Panc1 (cell line): Measurements from ENCODE around the gene ASMTL. TPM values are rescaled to one million over a fixed set of nuclear protein-coding genes. Genes with fewer than 3 reads are reported as not detected.

Source experiments
- ATAC-seq: fragments of 200-7000 bp; cut with Tn5 transposase; 2 replicates; pipeline ENCODE4 v1.9.1; 2020; ENCODE audit warnings: mild to moderate bottlenecking, moderate library complexity
- BruUV-seq: library from RNA; stranded (reverse); fragments of 400-500 nt; replicated peaks from 2 replicates; lab custom pipeline; 2021; lab: Mats Ljungman, UMichigan
- CTCF ChIA-PET: fragments of 300-600 bp; sonication (Branson Sonifier 250); formaldehyde crosslinking; loops from one replicate; lab custom pipeline; 2022; ENCODE audit warnings: antibody characterized with exemption; lab: Charles Lee
- POLR2A ChIA-PET: fragments of 300-600 bp; sonication (Branson Sonifier 250); formaldehyde crosslinking; loops from one replicate; lab custom pipeline; 2022; ENCODE audit warnings: antibody characterized with exemption; lab: Charles Lee
- DNase-seq: peaks from one replicate; pipeline ENCODE4 v3.0.0-alpha.2; 2010; ENCODE audit warnings: low read depth, low spot score
- H3K27ac ChIP-seq: 2 replicates; pipeline ENCODE4 v1.5.1; 2011; ENCODE audit warnings: mild to moderate bottlenecking, low read length, inconsistent platforms
- H3K27me3 ChIP-seq: fragments of 200-500 bp; sonication (Bioruptor generic); 2 replicates; pipeline ENCODE4 v1.6.0; 2014; ENCODE audit warnings: low read length, inconsistent platforms; ENCODE audit not compliant: control insufficient read depth, insufficient read depth
- H3K36me3 ChIP-seq: fragments of 200-500 bp; sonication (Bioruptor generic); 2 replicates; pipeline ENCODE4 v1.5.1; 2014; ENCODE audit warnings: inconsistent platforms, mild to moderate bottlenecking, low read length, moderate library complexity; ENCODE audit not compliant: control insufficient read depth, insufficient read depth
- H3K4me1 ChIP-seq: 2 replicates; pipeline ENCODE4 v1.5.1; 2011; ENCODE audit warnings: inconsistent platforms, mild to moderate bottlenecking, low read length, moderate library complexity; ENCODE audit not compliant: control insufficient read depth, insufficient read depth
- H3K4me3 ChIP-seq, 2 experiments: 2 replicates each; pipeline ENCODE4 v1.5.1; 2011 to 2012; ENCODE audit warnings: low read depth in 2 of 2, low read length in 2 of 2, mild to moderate bottlenecking in 2 of 2, inconsistent platforms in 1 of 2, moderate library complexity in 1 of 2
- H3K9me3 ChIP-seq: fragments of 200-500 bp; sonication (Bioruptor generic); 2 replicates; pipeline ENCODE4 v1.5.1; 2014; ENCODE audit warnings: low read depth, mild to moderate bottlenecking, inconsistent platforms, low read length, moderate library complexity; ENCODE audit not compliant: control insufficient read depth, insufficient read depth
- CTCF ChIP-seq: fragments of 450-650 bp; IDR thresholded peaks from 2 replicates; pipeline ENCODE4 v1.5.1; 2017; ENCODE audit warnings: mild to moderate bottlenecking
- POLR2AphosphoS5 ChIP-seq: IDR thresholded peaks from 2 replicates; pipeline ENCODE4 v1.6.1; 2012; ENCODE audit warnings: mild to moderate bottlenecking, low read depth, low read length, moderate library complexity
- REST ChIP-seq, 2 experiments: IDR thresholded peaks; 2 replicates each; pipeline ENCODE4 v1.6.1; 2011 to 2012; ENCODE audit warnings: low read depth in 2 of 2, control low read depth in 1 of 2, low read length in 1 of 2, mild to moderate bottlenecking in 1 of 2, moderate library complexity in 1 of 2; ENCODE audit not compliant: insufficient read depth in 1 of 2
- SIN3A ChIP-seq: IDR thresholded peaks from 2 replicates; pipeline ENCODE4 v1.6.1; 2012; ENCODE audit warnings: low read depth, mild to moderate bottlenecking, low read length, moderate library complexity, borderline replicate concordance; ENCODE audit not compliant: insufficient read depth
- TCF7L2 ChIP-seq: IDR thresholded peaks from 2 replicates; pipeline ENCODE4 v1.6.1; 2011; ENCODE audit warnings: mild to moderate bottlenecking, low read depth, low read length, inconsistent platforms
- in situ Hi-C: cut with HindIII; loops from 2 replicates; pipeline ENCODE4 v1.10.0; 2016; ENCODE audit warnings: low sequenced_read_pairs, low pct_unique_long_range_greater_than_20kb
- intact Hi-C: fragments of 100-400 bp; cut with micrococcal nuclease; formaldehyde crosslinking; loops from one replicate; pipeline ENCODE4 v1.10.0; 2022; ENCODE audit not compliant: unreplicated experiment
- total RNA-seq: library from RNA; stranded (reverse); gene quantifications from one replicate; pipeline ENCODE4 v1.2.1, GENCODE V29; 2021; ENCODE audit not compliant: unreplicated experiment

Gene ASMTL
- total RNA-seq, 1 experiment from 2014 or later = 16.5 TPM

- POLR2A ChIA-PET = no interaction called here
- BruUV-seq = no TSS peak
- in situ Hi-C loops = no loop called here
Measured at GRCh38 chrX:1496076-1496475, 43.4 kb upstream of the ASMTL start.

GRCh38 chrX:1493877-1494510 lies 41.3 kb upstream of the ASMTL start:
- Histone ChIP-seq H3K27me3 (no peaks in the 10 kb centered on the region), H3K36me3 (no peaks in the 10 kb centered on the region), H3K4me1 (no peaks in the 10 kb centered on the region), H3K4me3 (no peak overlapping the region), H3K27ac (no peak overlapping the region), H3K9me3 (no peaks in the 10 kb centered on the region)
- TF ChIP-seq TCF7L2 = no peak
- TF ChIP-seq SIN3A = no peak
- TF ChIP-seq CTCF = no peak
- TF ChIP-seq POLR2AphosphoS5 = no peak
- no peak for TF ChIP-seq REST (IDR thresholded peaks at IDR 0.05; ENCODE audit: insufficient read depth in 1 of 2, low read depth in 2 of 2, low read length in 1 of 2)
- BruUV-seq = no TSS peak
- CTCF ChIA-PET = no interaction called here
- no peak for DNase-seq
- POLR2A ChIA-PET = no interaction called here
- in situ Hi-C loops (no loop called here), intact Hi-C loops (no loop called here)
- ATAC-seq = peak; percentile 60; the same call in 1 of the 2 replicates

More at GRCh38 chrX:1496076-1496475, 43.4 kb upstream of the ASMTL start:
- TF ChIP-seq TCF7L2 = no peak
- no peak for TF ChIP-seq CTCF
- no peak for TF ChIP-seq POLR2AphosphoS5
- no peak for TF ChIP-seq SIN3A
- TF ChIP-seq REST (IDR thresholded peaks at IDR 0.05; ENCODE audit: insufficient read depth in 1 of 2, low read depth in 2 of 2, low read length in 1 of 2) = no peak
- CTCF ChIA-PET = no interaction called here
- Histone ChIP-seq H3K27me3 (no peaks in the 10 kb centered on the region), H3K4me3 (no peak overlapping the region), H3K9me3 (no peaks in the 10 kb centered on the region), H3K4me1 (no peaks in the 10 kb centered on the region), H3K27ac (no peak overlapping the region), H3K36me3 (no peaks in the 10 kb centered on the region)
- intact Hi-C loops = no loop called here
- ATAC-seq = no peak
- DNase-seq = no peak
